ENCODE measurements around the gene PEX5L.

PEX5L gene

GRCh38 chr3:179929091-179929529, 107.6 kb downstream of the PEX5L start:
- Mint-ChIP-seq H3K4me1 (no peaks in the 10 kb centered on the region), H3K27me3 (peaks cover 6% of the 10 kb centered on the region), H3K9me3 (no peaks in the 10 kb centered on the region), H3K4me3 (no peak overlapping the region), H3K27ac (no peak overlapping the region), H3K36me3 (no peaks in the 10 kb centered on the region)
- peak; percentile 52 for DNase-seq
- CTCF ChIA-PET, result interaction anchor here (0.6 to 1.7 kb wide), 17 partner anchors 8 to 853 kb away, joined by 3 to 6 read pairs (median 4); partner anchors contain the start of gene TTC14

- Mint-ChIP-seq H3K4me1 (no peaks in the 10 kb centered on the region), H3K4me3 (no peak overlapping the region), H3K9me3 (no peaks in the 10 kb centered on the region), H3K36me3 (no peaks in the 10 kb centered on the region), H3K27me3 (peaks cover 6% of the 10 kb centered on the region), H3K27ac (no peak overlapping the region)
- CTCF ChIA-PET, result no interaction called here
- DNase-seq, result no peak
Measured at GRCh38 chr3:179927191-179927590, 109.5 kb downstream of the PEX5L start.

DNA sequence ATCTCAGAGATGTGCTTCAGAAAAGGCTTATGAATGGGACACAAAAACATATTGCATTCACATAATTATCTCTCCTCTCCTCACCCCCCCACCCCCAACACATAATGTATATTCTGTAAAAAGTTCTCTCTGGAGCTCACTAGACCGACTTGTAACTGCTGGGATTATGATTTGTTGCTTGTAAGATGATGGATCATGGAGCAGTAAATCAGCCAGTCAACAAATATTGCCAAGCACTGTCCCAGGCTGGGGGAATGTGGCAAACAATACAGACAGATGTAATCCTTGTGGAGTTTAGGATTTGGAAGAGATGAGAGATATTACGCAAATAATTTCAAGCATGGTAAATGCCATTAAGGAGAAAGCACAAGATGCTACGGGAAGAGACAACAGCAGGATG, 114.8 kb downstream of the PEX5L start:
- Mint-ChIP-seq H3K9me3 (no peaks in the 10 kb centered on the region), H3K4me1 (no peaks in the 10 kb centered on the region), H3K36me3 (no peaks in the 10 kb centered on the region), H3K27ac (no peak overlapping the region), H3K4me3 (no peak overlapping the region), H3K27me3 (peaks cover 6% of the 10 kb centered on the region)
- CTCF ChIA-PET, result interaction anchor here (1.6 kb wide), 1 partner anchor 8 kb away, joined by 3 read pairs; no protein-coding TSS in a partner anchor
- DNase-seq, result no peak

GRCh38 chr3:179921500-179921899, 115.2 kb downstream of the PEX5L start:
- Mint-ChIP-seq H3K36me3 (no peaks in the 10 kb centered on the region), H3K4me1 (no peaks in the 10 kb centered on the region), H3K4me3 (no peak overlapping the region), H3K27me3 (peaks cover 6% of the 10 kb centered on the region), H3K9me3 (no peaks in the 10 kb centered on the region), H3K27ac (no peak overlapping the region)
- DNase-seq, result no peak
- CTCF ChIA-PET, result interaction anchor here (1.6 kb wide), 1 partner anchor 8 kb away, joined by 3 read pairs; no protein-coding TSS in a partner anchor

GRCh38 chr3:179907784-179908482, 128.8 kb downstream of the PEX5L start:
- no peak overlapping the region for H3K4me3 Mint-ChIP-seq
- CTCF ChIA-PET, result no interaction called here

GRCh38 chr3:179902061-179902460, 134.7 kb downstream of the PEX5L start:
- Mint-ChIP-seq H3K4me1 (no peaks in the 10 kb centered on the region), H3K4me3 (no peak overlapping the region), H3K27ac (no peak overlapping the region), H3K27me3 (no peaks in the 10 kb centered on the region), H3K9me3 (no peaks in the 10 kb centered on the region), H3K36me3 (no peaks in the 10 kb centered on the region)
- no peak for DNase-seq
- CTCF ChIA-PET, result no interaction called here

More at GRCh38 chr3:179907784-179908482, 128.8 kb downstream of the PEX5L start:
- no peak overlapping the region for H3K27ac Mint-ChIP-seq
- H3K27me3 Mint-ChIP-seq, result no peaks in the 10 kb centered on the region
- H3K4me1 Mint-ChIP-seq, result no peaks in the 10 kb centered on the region
- no peaks in the 10 kb centered on the region for H3K36me3 Mint-ChIP-seq
- no peak for DNase-seq
- no peaks in the 10 kb centered on the region for H3K9me3 Mint-ChIP-seq

DNA sequence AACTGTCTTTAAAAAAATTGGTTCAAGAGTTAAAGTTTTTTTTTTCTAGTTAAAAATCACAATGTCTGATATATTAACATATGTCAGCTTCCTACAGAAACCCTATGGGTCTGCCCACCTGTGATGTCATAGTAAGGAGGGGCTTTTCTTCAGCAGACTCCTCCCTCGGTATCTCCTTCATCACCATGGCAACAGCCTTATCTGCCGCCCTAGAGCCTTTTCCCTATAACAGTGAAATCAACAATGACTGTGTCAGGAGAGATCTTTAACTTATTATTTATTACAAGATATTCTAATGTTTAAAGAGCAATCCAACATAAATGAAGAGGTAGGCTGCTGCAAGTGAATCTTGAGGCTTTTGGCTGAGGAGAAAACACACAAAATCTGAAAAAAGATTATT, 138.7 kb downstream of the PEX5L start:
- peak; percentile 29 for DNase-seq
- H3K27ac Mint-ChIP-seq, result no peak overlapping the region
- no peaks in the 10 kb centered on the region for H3K4me1 Mint-ChIP-seq
- CTCF ChIA-PET, result no interaction called here
- H3K27me3 Mint-ChIP-seq, result no peaks in the 10 kb centered on the region
- no peaks in the 10 kb centered on the region for H3K36me3 Mint-ChIP-seq
- no peaks in the 10 kb centered on the region for H3K9me3 Mint-ChIP-seq
- no peak overlapping the region for H3K4me3 Mint-ChIP-seq

DNA sequence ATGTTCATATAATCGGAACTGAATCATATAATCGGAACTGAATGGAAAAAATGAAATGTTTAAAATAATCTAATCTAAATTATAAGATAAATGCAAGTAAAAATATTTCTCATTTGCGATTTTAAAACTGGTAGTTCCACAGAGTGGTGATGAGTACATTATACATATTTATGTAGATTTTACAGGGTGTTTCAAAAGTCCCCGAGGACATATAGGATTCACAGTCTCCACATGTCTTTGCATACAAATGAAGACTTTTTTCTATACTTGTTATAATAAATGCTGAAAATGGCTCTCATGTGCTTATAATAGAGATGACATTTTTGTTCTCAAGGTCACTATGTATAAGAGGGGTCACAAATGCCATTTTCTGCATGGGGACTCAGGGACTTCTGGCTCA, 139.5 kb downstream of the PEX5L start:
- H3K4me1 Mint-ChIP-seq, result no peaks in the 10 kb centered on the region
- H3K4me3 Mint-ChIP-seq, result no peak overlapping the region
- H3K9me3 Mint-ChIP-seq, result no peaks in the 10 kb centered on the region
- no peaks in the 10 kb centered on the region for H3K27me3 Mint-ChIP-seq
- no peaks in the 10 kb centered on the region for H3K36me3 Mint-ChIP-seq
- no peak overlapping the region for H3K27ac Mint-ChIP-seq
- CTCF ChIA-PET, result no interaction called here
- no peak for DNase-seq

DNA sequence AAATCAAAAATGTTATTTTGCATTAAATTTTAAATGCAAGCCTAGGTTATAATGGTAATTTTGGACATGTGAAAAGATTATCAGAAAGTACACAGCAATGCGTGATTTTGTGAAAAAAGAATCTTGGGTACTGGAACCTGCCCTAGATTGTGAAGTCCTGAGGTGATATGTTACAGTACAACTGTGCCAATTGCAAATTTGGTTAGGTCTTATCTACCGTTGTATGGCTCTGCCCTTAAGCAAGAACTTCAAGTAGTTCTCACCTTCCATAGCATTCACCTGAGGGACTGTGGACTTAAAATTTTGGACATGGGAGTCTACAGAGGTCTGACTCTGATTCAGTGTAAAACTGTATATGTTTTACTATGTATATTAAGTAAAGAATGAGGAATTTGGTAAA, 140.2 kb downstream of the PEX5L start:
- Mint-ChIP-seq H3K4me1 (no peaks in the 10 kb centered on the region), H3K27me3 (no peaks in the 10 kb centered on the region), H3K9me3 (no peaks in the 10 kb centered on the region), H3K4me3 (no peak overlapping the region), H3K27ac (no peak overlapping the region), H3K36me3 (no peaks in the 10 kb centered on the region)
- DNase-seq, result no peak
- CTCF ChIA-PET, result no interaction called here

GRCh38 chr3:179895330-179895729, 141.4 kb downstream of the PEX5L start:
- H3K36me3 Mint-ChIP-seq, result no peaks in the 10 kb centered on the region
- H3K27ac Mint-ChIP-seq, result no peak overlapping the region
- H3K9me3 Mint-ChIP-seq, result no peaks in the 10 kb centered on the region
- CTCF ChIA-PET, result no interaction called here
- H3K4me3 Mint-ChIP-seq, result no peak overlapping the region
- no peaks in the 10 kb centered on the region for H3K27me3 Mint-ChIP-seq
- DNase-seq, result no peak
- H3K4me1 Mint-ChIP-seq, result no peaks in the 10 kb centered on the region

DNA sequence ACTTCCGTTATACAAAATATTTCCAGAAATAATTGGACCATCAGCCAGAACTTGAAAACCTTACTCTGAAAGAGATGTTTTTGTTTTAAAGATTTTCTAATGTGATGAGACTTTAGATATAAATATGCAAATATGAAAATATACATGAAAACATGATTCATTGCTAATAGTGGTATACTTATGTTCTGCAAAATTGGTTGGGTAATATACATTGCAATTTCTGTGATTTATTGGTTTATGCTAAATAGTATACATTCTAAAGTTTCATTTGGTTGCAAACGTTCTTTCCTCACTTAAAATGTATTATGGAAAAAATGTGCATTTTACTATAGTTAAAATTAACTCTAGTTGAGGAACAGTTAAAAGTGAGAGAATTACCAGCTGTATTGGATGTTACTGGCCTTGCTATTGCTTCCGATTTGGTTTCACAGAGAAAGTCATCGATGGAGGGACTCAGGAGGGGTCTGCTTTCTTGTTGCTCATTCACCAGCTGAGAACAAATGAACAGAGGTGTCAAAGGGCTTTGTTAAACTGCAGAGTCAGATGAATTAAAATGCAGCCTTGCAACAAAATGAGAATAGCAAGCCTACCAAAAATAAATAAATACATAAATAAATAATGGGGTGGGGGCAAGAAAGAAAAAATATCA, 149.3 kb downstream of the PEX5L start:
- Mint-ChIP-seq H3K27me3 (no peaks in the 10 kb centered on the region), H3K9me3 (no peaks in the 10 kb centered on the region), H3K4me1 (no peaks in the 10 kb centered on the region), H3K4me3 (no peak overlapping the region), H3K27ac (no peak overlapping the region), H3K36me3 (no peaks in the 10 kb centered on the region)
- DNase-seq, result no peak
- CTCF ChIA-PET, result interaction anchor here (1.6 kb wide), 1 partner anchor 41 kb away, joined by 4 read pairs; no protein-coding TSS in a partner anchor

DNA sequence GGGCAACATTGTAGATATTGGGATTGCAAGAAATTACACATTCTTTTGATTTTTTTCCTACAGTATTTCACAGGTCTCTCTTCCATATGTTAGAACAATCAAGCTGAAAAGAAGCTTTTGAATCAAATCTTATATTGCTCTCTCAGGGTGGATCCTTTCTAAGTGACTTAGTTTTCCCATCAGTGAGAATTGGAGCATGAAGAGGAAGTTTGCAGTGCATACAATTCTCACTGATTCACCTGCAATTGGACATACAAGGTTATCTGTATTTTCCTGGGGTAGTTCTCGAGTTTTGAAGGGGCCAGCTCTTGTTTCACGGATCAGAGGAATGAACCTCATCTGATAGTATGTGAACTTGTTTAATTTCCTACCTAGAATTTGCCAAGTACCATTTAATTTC, 150.8 kb downstream of the PEX5L start:
- CTCF ChIA-PET, result no interaction called here
- Mint-ChIP-seq H3K4me1 (no peaks in the 10 kb centered on the region), H3K27me3 (peaks cover 2% of the 10 kb centered on the region), H3K9me3 (no peaks in the 10 kb centered on the region), H3K27ac (no peak overlapping the region), H3K36me3 (no peaks in the 10 kb centered on the region), H3K4me3 (no peak overlapping the region)
- DNase-seq, result no peak

GRCh38 chr3:179884136-179884535, 152.6 kb downstream of the PEX5L start:
- no peak for DNase-seq
- Mint-ChIP-seq H3K4me3 (no peak overlapping the region), H3K4me1 (no peaks in the 10 kb centered on the region), H3K27ac (no peak overlapping the region), H3K9me3 (no peaks in the 10 kb centered on the region), H3K36me3 (no peaks in the 10 kb centered on the region), H3K27me3 (peaks cover 5% of the 10 kb centered on the region)
- CTCF ChIA-PET, result no interaction called here

DNA sequence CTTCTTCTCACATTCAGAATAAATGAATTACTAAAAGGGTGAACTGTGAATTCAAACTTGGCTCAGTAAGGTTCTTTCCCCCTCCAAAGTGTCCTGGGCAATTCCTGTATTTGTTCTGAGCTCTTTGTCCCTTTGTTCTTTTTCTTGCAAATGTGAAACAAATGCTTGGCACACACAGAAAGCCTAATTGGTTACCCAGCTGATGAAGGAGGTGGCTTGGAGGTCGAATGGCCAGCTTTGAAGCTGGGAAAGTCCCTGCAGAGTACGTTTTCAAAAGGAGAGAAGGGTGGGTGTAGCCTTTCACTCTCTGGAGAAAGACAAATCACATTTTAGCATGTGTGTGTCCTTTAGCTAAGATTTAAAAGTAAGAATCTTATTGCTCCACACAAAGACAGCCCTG, 154.4 kb downstream of the PEX5L start:
- Mint-ChIP-seq H3K36me3 (no peaks in the 10 kb centered on the region), H3K9me3 (no peaks in the 10 kb centered on the region), H3K4me1 (no peaks in the 10 kb centered on the region), H3K4me3 (no peak overlapping the region), H3K27me3 (peaks cover 5% of the 10 kb centered on the region), H3K27ac (no peak overlapping the region)
- DNase-seq, result no peak
- CTCF ChIA-PET, result no interaction called here

- no peak for DNase-seq
- H3K27me3 Mint-ChIP-seq, result peaks cover 5% of the 10 kb centered on the region
- no peaks in the 10 kb centered on the region for H3K9me3 Mint-ChIP-seq
- H3K4me3 Mint-ChIP-seq, result no peak overlapping the region
- H3K4me1 Mint-ChIP-seq, result no peaks in the 10 kb centered on the region
- CTCF ChIA-PET, result no interaction called here
- H3K27ac Mint-ChIP-seq, result no peak overlapping the region
- H3K36me3 Mint-ChIP-seq, result no peaks in the 10 kb centered on the region
Measured at GRCh38 chr3:179881791-179882190, 154.9 kb downstream of the PEX5L start.

Data from activated naive CD4-positive, alpha-beta T cell treated with anti-CD3 and anti-CD28 coated beads, Interleukin-2, amount 10 ng/mL, durations not matched to agents 7 days and 5 days (primary cell).